Stimulated activated CD8-positive, alpha-beta memory T cell treated with anti-CD3 and anti-CD28 coated beads, Interleukin-7, amount 100 ng/mL, for 4 hours (primary cell): Measurements from ENCODE around the gene METTL5.
A peak's percentile ranks its signal among the peaks of the same experiment; 100 is the strongest.

Experiments
- DNase-seq, 2 donors: peaks; one replicate each; pipeline ENCODE4 v3.0.0-alpha.2; 2020; ENCODE audit warnings: low read depth in 2 of 2

Gene METTL5

GRCh38 chr2:169781249-169782013 is 43.3 kb downstream of the METTL5 start:
- DNase-seq: no peak

DNA sequence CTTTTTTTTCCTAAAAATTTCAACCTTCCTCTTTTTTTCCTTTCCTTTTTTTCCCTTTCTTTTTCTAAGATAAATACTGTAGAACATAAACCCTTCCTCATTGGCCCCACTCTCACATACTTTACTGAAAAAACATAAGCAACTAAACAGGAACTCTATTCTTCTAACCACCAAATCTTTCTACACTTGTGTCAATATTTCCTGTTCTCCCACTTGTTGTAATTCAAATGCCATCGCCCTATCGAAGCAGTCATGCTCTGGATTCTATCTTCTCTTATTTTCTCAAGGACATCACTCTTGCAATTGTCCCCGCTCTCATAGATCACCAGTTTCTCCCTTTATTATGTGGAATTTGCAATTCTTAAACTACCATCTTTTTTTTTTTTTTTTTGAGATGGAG is 46.3 kb downstream of the METTL5 start:
- no peak for DNase-seq

DNA sequence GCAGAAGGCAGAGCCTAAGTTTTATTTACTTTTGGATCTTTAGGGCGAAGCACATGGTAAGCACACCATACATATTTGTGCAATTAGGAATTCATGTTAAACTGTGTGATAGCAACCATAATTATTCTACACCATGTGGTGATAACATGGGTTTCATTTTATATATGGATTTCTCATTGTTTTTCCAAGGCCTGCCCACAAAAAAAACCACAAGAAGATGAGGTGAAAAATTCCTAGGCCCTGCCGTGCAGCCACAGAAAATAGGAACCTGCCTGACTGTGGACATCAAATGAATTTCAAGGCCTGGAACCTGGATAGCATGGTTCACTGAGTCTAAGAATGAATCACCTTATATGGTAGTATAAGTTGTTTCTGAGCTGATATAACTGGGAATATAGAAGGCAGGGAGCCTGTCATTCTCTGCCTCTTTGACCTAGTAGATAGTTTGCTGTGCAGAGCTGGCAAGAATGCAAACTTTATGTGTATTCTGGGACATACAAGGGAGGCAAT is 48.4 kb downstream of the METTL5 start:
- DNase-seq: no peak

DNA sequence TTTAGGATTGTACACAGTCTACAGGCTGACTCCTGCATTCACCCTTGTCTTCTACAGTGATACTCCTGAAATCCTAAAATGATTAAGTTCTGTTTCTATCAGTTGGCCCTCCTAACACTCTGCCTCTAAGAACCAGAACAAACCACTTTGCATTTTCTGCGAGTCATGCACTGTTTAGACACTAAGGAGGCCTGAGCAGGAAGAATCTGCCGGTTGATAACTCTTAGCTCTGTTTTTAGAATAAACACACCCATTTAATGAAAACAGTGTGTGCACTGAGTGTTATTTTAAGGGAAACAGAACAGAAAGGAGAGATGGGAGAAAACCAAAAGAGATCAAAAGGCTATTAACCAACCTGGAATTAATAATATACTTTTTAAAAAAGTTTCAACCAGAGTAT is 48.9 kb downstream of the METTL5 start:
- DNase-seq: no peak

- no peak for DNase-seq
These were observed 49.4 kb downstream of the METTL5 start for GRCh38 chr2:169775354-169775753.

DNA sequence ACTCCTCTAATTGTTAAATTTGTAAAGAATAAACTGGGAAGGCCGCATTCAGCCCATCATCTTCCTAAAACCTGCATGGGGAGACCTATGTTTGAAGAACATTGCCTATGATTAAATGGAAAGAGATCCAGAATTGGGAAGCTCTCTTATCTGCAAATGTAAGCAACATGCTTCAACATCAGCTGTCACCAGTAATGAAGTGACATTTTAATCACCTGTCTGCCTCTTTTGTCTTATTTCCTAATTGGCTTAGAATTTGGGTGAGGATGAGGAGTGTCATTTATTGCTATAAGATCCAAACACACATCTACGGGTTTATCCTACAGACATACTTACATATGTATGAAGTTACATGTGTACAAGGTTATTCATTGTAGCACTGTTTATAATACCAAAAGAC is 52.1 kb downstream of the METTL5 start:
- DNase-seq: no peak

- no peak for DNase-seq
These were observed 53.1 kb downstream of the METTL5 start for GRCh38 chr2:169771612-169772011.

- no peak for DNase-seq
These were observed 53.7 kb downstream of the METTL5 start for GRCh38 chr2:169771021-169771420.

- peak; percentile 27 to 36 for DNase-seq
These were observed 56.3 kb downstream of the METTL5 start for GRCh38 chr2:169768262-169768995.

- peak; percentile 24 to 50 for DNase-seq
These were observed 57.3 kb downstream of the METTL5 start for GRCh38 chr2:169767243-169767888.

DNA sequence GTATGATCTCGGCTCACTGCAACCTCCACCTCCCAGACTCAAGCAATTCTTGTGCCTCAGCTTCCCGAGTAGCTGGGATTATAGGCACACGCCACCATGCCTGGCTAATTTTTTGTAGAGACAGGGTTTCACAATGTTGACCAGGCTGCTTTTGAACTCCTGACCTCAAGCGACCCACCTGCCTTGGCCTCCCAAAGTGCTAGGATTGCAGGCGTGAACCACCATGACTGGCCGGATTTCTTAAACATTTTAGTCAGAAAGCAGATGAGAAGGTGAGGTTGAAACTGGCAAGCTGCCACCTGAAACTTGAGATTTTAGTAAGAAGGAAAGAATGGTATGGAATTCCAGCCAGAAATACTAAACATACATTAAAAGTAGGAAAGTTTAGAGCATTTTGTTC is 59.2 kb downstream of the METTL5 start:
- no peak for DNase-seq

- no peak for DNase-seq
These were observed 62.8 kb downstream of the METTL5 start for GRCh38 chr2:169761970-169762292.
